Astrocyte (in vitro differentiated cells and primary cell): ENCODE measurements around the gene ABCC11. TPM values are rescaled to one million over a fixed set of nuclear protein-coding genes. Genes with fewer than 3 reads are reported as not detected.

Source experiments
- DNase-seq: peaks from one replicate; pipeline ENCODE4 v3.0.0-alpha.2; 2010; ENCODE audit warnings: low read depth
- FAIRE-seq: peaks from 2 replicates; lab custom pipeline; 2011; peaks lifted over from hg19 to GRCh38; lab: Jason Lieb, UNC
- H2AFZ ChIP-seq: 2 replicates; pipeline ENCODE4 v1.6.0; 2012; ENCODE audit warnings: low read depth, low read length, inconsistent platforms
- H3K27ac ChIP-seq: 2 replicates; pipeline ENCODE4 v1.5.1; 2011; ENCODE audit warnings: low read depth, low read length, inconsistent platforms
- H3K27me3 ChIP-seq: 2 replicates; pipeline ENCODE4 v1.6.0; 2011; ENCODE audit warnings: low read length, inconsistent platforms; ENCODE audit not compliant: insufficient read depth
- H3K36me3 ChIP-seq: 2 replicates; pipeline ENCODE4 v1.5.1; 2011; ENCODE audit warnings: low read length, inconsistent platforms; ENCODE audit not compliant: insufficient read depth
- H3K4me1 ChIP-seq: 2 replicates; pipeline ENCODE4 v1.5.1; 2011; ENCODE audit warnings: low read length, inconsistent platforms; ENCODE audit not compliant: insufficient read depth
- H3K4me2 ChIP-seq: 2 replicates; pipeline ENCODE4 v1.6.0; 2012; ENCODE audit warnings: low read length, inconsistent platforms
- H3K4me3 ChIP-seq: 2 replicates; pipeline ENCODE4 v1.5.1; 2011; ENCODE audit warnings: low read depth, mild to moderate bottlenecking, low read length, inconsistent platforms; ENCODE audit not compliant: insufficient read depth
- H3K79me2 ChIP-seq: 2 replicates; pipeline ENCODE4 v1.6.0; 2012; ENCODE audit warnings: mild to moderate bottlenecking, low read length, inconsistent platforms; ENCODE audit not compliant: insufficient read depth
- H3K9ac ChIP-seq: 2 replicates; pipeline ENCODE4 v1.6.0; 2012; ENCODE audit warnings: mild to moderate bottlenecking, low read length, inconsistent platforms
- H3K9me3 ChIP-seq: 2 replicates; pipeline ENCODE4 v1.5.1; 2012; ENCODE audit warnings: low read depth, mild to moderate bottlenecking, low read length, inconsistent platforms; ENCODE audit not compliant: insufficient read depth
- H4K20me1 ChIP-seq: 2 replicates; pipeline ENCODE4 v1.6.0; 2012; ENCODE audit warnings: low read length, inconsistent platforms; ENCODE audit not compliant: insufficient read depth
- H3K27ac Mint-ChIP-seq: one replicate; pipeline ENCODE4 v1.8.0; 2021; ENCODE audit warnings: mild to moderate bottlenecking, mixed read lengths; ENCODE audit not compliant: unreplicated experiment
- H3K27me3 Mint-ChIP-seq: one replicate; pipeline ENCODE4 v1.8.0; 2021; ENCODE audit warnings: low read depth, mixed read lengths; ENCODE audit not compliant: unreplicated experiment
- H3K36me3 Mint-ChIP-seq: one replicate; pipeline ENCODE4 v1.8.0; 2021; ENCODE audit warnings: low read depth, mixed read lengths; ENCODE audit not compliant: unreplicated experiment
- H3K4me1 Mint-ChIP-seq: one replicate; pipeline ENCODE4 v1.8.0; 2021; ENCODE audit warnings: low read depth, mixed read lengths; ENCODE audit not compliant: unreplicated experiment
- H3K4me3 Mint-ChIP-seq: one replicate; pipeline ENCODE4 v1.8.0; 2021; ENCODE audit warnings: mild to moderate bottlenecking, moderate library complexity, mixed read lengths; ENCODE audit not compliant: unreplicated experiment
- H3K9me3 Mint-ChIP-seq: one replicate; pipeline ENCODE4 v1.8.0; 2021; ENCODE audit warnings: mild to moderate bottlenecking, mixed read lengths; ENCODE audit not compliant: unreplicated experiment
- EZH2 ChIP-seq: IDR thresholded peaks from 2 replicates; pipeline ENCODE4 v1.6.1; 2012; ENCODE audit warnings: mild to moderate bottlenecking, low read length, inconsistent platforms; ENCODE audit not compliant: insufficient read depth
- total RNA-seq: library from RNA; stranded (reverse); gene quantifications from 2 replicates; pipeline ENCODE4 v1.2.1, GENCODE V29; 2021
- TF ChIP-seq, protein P1 (sequence below): IDR thresholded peaks from 2 replicates; pipeline ENCODE4 v1.5.1; 2011; ENCODE audit warnings: low read depth, mild to moderate bottlenecking, inconsistent platforms, low read length, moderate library complexity; ENCODE audit not compliant: insufficient read depth

ABCC11 gene
- total RNA-seq, 1 donor from 2014 or later = 0.32 TPM

GRCh38 chr16:48250520-48251278 lies 3.4 kb upstream of the ABCC11 start:
- H3K4me3 Mint-ChIP-seq = no peak overlapping the region
- no peaks in the 10 kb centered on the region for H3K27me3 Mint-ChIP-seq
- peaks cover 6% of the 10 kb centered on the region for H3K4me1 ChIP-seq
- H3K27ac Mint-ChIP-seq = no peak overlapping the region
- TF ChIP-seq EZH2 = no peak
- TF ChIP-seq, protein P1, sequence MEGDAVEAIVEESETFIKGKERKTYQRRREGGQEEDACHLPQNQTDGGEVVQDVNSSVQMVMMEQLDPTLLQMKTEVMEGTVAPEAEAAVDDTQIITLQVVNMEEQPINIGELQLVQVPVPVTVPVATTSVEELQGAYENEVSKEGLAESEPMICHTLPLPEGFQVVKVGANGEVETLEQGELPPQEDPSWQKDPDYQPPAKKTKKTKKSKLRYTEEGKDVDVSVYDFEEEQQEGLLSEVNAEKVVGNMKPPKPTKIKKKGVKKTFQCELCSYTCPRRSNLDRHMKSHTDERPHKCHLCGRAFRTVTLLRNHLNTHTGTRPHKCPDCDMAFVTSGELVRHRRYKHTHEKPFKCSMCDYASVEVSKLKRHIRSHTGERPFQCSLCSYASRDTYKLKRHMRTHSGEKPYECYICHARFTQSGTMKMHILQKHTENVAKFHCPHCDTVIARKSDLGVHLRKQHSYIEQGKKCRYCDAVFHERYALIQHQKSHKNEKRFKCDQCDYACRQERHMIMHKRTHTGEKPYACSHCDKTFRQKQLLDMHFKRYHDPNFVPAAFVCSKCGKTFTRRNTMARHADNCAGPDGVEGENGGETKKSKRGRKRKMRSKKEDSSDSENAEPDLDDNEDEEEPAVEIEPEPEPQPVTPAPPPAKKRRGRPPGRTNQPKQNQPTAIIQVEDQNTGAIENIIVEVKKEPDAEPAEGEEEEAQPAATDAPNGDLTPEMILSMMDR = no peak
- no peak overlapping the region for H3K4me2 ChIP-seq
- no peak overlapping the region for H2AFZ ChIP-seq
- peaks cover 9% of the 10 kb centered on the region for H3K36me3 ChIP-seq
- H3K9me3 ChIP-seq = no peaks in the 10 kb centered on the region
- H3K4me1 Mint-ChIP-seq = peaks cover 10% of the 10 kb centered on the region
- H3K4me3 ChIP-seq = no peak overlapping the region
- DNase-seq (no peak), FAIRE-seq (no peak)
- no peaks in the 10 kb centered on the region for H3K27me3 ChIP-seq
- H3K9ac ChIP-seq = no peak overlapping the region
- peaks cover 9% of the 10 kb centered on the region for H3K36me3 Mint-ChIP-seq
- H4K20me1 ChIP-seq = peaks cover 70% of the 10 kb centered on the region
- H3K9me3 Mint-ChIP-seq = no peaks in the 10 kb centered on the region
- H3K27ac ChIP-seq = no peak overlapping the region
- H3K79me2 ChIP-seq = peaks cover 74% of the 10 kb centered on the region

DNA sequence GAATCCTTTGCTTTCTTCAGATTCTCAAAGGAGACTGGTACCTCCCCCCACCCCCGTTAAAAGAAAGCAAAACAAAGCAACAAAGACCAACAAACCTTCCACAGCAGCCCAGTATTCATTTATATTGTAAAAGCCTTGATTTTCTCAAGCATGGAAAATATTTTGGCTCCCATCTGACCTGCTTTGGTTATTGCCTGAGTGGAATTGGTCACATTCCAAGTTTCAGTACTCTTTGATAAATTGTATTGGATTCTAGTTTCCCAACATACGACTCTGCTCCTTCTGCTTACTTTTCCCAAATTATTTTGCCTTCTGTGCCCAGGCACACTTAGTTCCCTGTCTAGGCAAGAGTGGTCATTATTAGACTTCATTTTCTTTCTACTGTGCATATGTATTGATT lies 1.3 kb downstream of the ABCC11 start:
- peak overlapping the region; percentile 66 for H3K4me3 Mint-ChIP-seq
- no peak for FAIRE-seq
- H3K4me2 ChIP-seq = peak overlapping the region; percentile 92

More for the DNA sequence above, 1.3 kb downstream of the ABCC11 start:
- Histone ChIP-seq H3K27me3 (no peaks in the 10 kb centered on the region), H3K27ac (no peak overlapping the region), H3K9ac (no peak overlapping the region), H4K20me1 (peaks cover 61% of the 10 kb centered on the region), H2AFZ (no peak overlapping the region), H3K36me3 (no peaks in the 10 kb centered on the region), H3K4me1 (peaks cover 15% of the 10 kb centered on the region), H3K9me3 (no peaks in the 10 kb centered on the region), H3K79me2 (peaks cover 71% of the 10 kb centered on the region), H3K4me3 (no peak overlapping the region)
- H3K4me1 Mint-ChIP-seq = peaks cover 10% of the 10 kb centered on the region
- TF ChIP-seq, protein P1 = no peak
- no peak for TF ChIP-seq EZH2
- no peaks in the 10 kb centered on the region for H3K27me3 Mint-ChIP-seq
- DNase-seq = peak; percentile 41
- no peak overlapping the region for H3K27ac Mint-ChIP-seq
- H3K36me3 Mint-ChIP-seq = no peaks in the 10 kb centered on the region
- peaks cover 2% of the 10 kb centered on the region for H3K9me3 Mint-ChIP-seq
